ENCODE results near the gene TMEM258. TPM values are rescaled to one million over a fixed set of nuclear protein-coding genes. Genes with fewer than 3 reads are reported as not detected.

Gene TMEM258
- total and polyA plus RNA-seq, 2 experiments from 2014 or later: 71.3 to 519 TPM

- peak overlapping the region; percentile 96 for H3K4me3 Mint-ChIP-seq
- H3K9me3 Mint-ChIP-seq: no peaks in the 10 kb centered on the region; the same call in 2 of the 3 replicates
- DNase-seq (ENCODE audit: low spot score): peak; percentile 70
- peaks cover 45% of the 10 kb centered on the region for H3K79me2 ChIP-seq (replicated peaks; ENCODE audit: insufficient read depth)
- H3K36me3 Mint-ChIP-seq (ENCODE audit: low read depth): peaks cover 60% of the 10 kb centered on the region
- H3K4me1 ChIP-seq (ENCODE audit: insufficient read depth): peaks cover 11% of the 10 kb centered on the region
- H3K4me3 ChIP-seq: peak overlapping the region; percentile 89
- peak overlapping the region; percentile 99 for H3K27ac Mint-ChIP-seq
- H3F3A ChIP-seq (replicated peaks; ENCODE audit: low read depth): peaks cover 12% of the 10 kb centered on the region
- H3K4me1 Mint-ChIP-seq: peaks cover 15% of the 10 kb centered on the region
- H3K4me2 ChIP-seq: peak overlapping the region; percentile 76
- H4K20me1 ChIP-seq (replicated peaks; ENCODE audit: insufficient read depth): peaks cover 13% of the 10 kb centered on the region; the same call in 1 of the 2 replicates
- peak; percentile 1; the same call in 2 of the 3 replicates for ATAC-seq
- peaks cover 32% of the 10 kb centered on the region for H3K36me3 ChIP-seq (ENCODE audit: insufficient read depth)
- peaks cover 20% of the 10 kb centered on the region for H3K27me3 Mint-ChIP-seq (ENCODE audit: insufficient read depth, low read depth, poor library complexity)
- H3K9me2 ChIP-seq (ENCODE audit: insufficient read depth): peaks cover 5% of the 10 kb centered on the region; the same call in 1 of the 2 replicates
- no peak overlapping the region for H2AFZ ChIP-seq
- H3K27me3 ChIP-seq (ENCODE audit: insufficient read depth): no peaks in the 10 kb centered on the region
- peak overlapping the region; percentile 98 for H3K27ac ChIP-seq (ENCODE audit: low read depth)
- TF ChIP-seq ZNF114 (CRISPR knock-in tag; IDR thresholded peaks at IDR 0.05): 0 out of 2 replicates have a peak, but pooled peaks have one; percentile 40
- TF ChIP-seq ETS1 (IDR thresholded peaks at IDR 0.05): no peak
Observed at GRCh38 chr11:61814247-61814957, 22.0 kb upstream of the TMEM258 start.

GRCh38 chr11:61812736-61813411 is 20.5 kb upstream of the TMEM258 start:
- H3K4me2 ChIP-seq: no peak overlapping the region
- H4K20me1 ChIP-seq (replicated peaks; ENCODE audit: insufficient read depth): peaks cover 7% of the 10 kb centered on the region; the same call in 1 of the 2 replicates
- no peak overlapping the region for H3K27ac ChIP-seq (ENCODE audit: low read depth)
- Mint-ChIP-seq H3K27me3 (ENCODE audit: insufficient read depth, low read depth, poor library complexity) (peaks cover 20% of the 10 kb centered on the region), H3K27ac (no peak overlapping the region), H3K9me3 (no peaks in the 10 kb centered on the region; the same call in 2 of the 3 replicates), H3K36me3 (ENCODE audit: low read depth) (peaks cover 73% of the 10 kb centered on the region), H3K4me3 (no peak overlapping the region), H3K4me1 (peaks cover 14% of the 10 kb centered on the region)
- H3K4me1 ChIP-seq (ENCODE audit: insufficient read depth): peaks cover 6% of the 10 kb centered on the region
- peaks cover 38% of the 10 kb centered on the region for H3K36me3 ChIP-seq (ENCODE audit: insufficient read depth)
- H3F3A ChIP-seq (replicated peaks; ENCODE audit: low read depth): peaks cover 14% of the 10 kb centered on the region
- no peak for ATAC-seq
- no peak for DNase-seq (ENCODE audit: low spot score)
- H3K27me3 ChIP-seq (ENCODE audit: insufficient read depth): no peaks in the 10 kb centered on the region
- no peak overlapping the region for H3K4me3 ChIP-seq
- H3K9me2 ChIP-seq (ENCODE audit: insufficient read depth): peaks cover 5% of the 10 kb centered on the region; the same call in 1 of the 2 replicates
- no peak overlapping the region for H2AFZ ChIP-seq
- peaks cover 30% of the 10 kb centered on the region for H3K79me2 ChIP-seq (replicated peaks; ENCODE audit: insufficient read depth)
- TF ChIP-seq ZNF462 (CRISPR knock-in tag; IDR thresholded peaks at IDR 0.05) (no peak), ETS1 (IDR thresholded peaks at IDR 0.05) (no peak), CREB1 (CRISPR knock-in tag; IDR thresholded peaks at IDR 0.05; ENCODE audit: low read depth) (no peak), ZNF114 (CRISPR knock-in tag; IDR thresholded peaks at IDR 0.05) (no peak), JUNB (IDR thresholded peaks at IDR 0.05; ENCODE audit: unreplicated experiment) (no peak), EZH2phosphoT487 (IDR thresholded peaks at IDR 0.05; ENCODE audit: unreplicated experiment) (no peak), STAT1 (IDR thresholded peaks at IDR 0.05; ENCODE audit: unreplicated experiment) (no peak), CTCF (conservative IDR thresholded peaks at IDR 0.05; ENCODE audit: low read depth in 2 of 2) (no peak), NANOG (IDR thresholded peaks at IDR 0.05; ENCODE audit: borderline replicate concordance) (no peak)

All from GM23338 (cell line).